ENCODE data around the gene MXRA5.

Gene MXRA5

GRCh38 chrX:3271183-3271833 lies 75.1 kb downstream of the MXRA5 start:
- TF ChIP-seq REST (IDR thresholded peaks at IDR 0.05; ENCODE audit: low read depth) (no peak), RAD21 (IDR thresholded peaks at IDR 0.05; ENCODE audit: low read depth) (no peak), CEBPB (IDR thresholded peaks at IDR 0.05) (no peak), YY1 (IDR thresholded peaks at IDR 0.05; ENCODE audit: low read depth) (no peak), EP300 (IDR thresholded peaks at IDR 0.05; ENCODE audit: borderline replicate concordance) (no peak), USF1 (IDR thresholded peaks at IDR 0.05) (no peak), MAX (IDR thresholded peaks at IDR 0.05) (no peak), NFIC (IDR thresholded peaks at IDR 0.05) (no peak), FOXM1 (IDR thresholded peaks at IDR 0.05; ENCODE audit: borderline replicate concordance, low read depth) (no peak), ZBTB7A (IDR thresholded peaks at IDR 0.05; ENCODE audit: low read depth) (no peak), TEAD4 (IDR thresholded peaks at IDR 0.05) (no peak), TAF1 (IDR thresholded peaks at IDR 0.05; ENCODE audit: low read depth) (no peak), CREB1 (IDR thresholded peaks at IDR 0.05; ENCODE audit: low read depth) (no peak)

- TF ChIP-seq EP300 (IDR thresholded peaks at IDR 0.05; ENCODE audit: borderline replicate concordance) (no peak), TAF1 (IDR thresholded peaks at IDR 0.05; ENCODE audit: low read depth) (no peak), USF1 (IDR thresholded peaks at IDR 0.05) (no peak)
Observed at GRCh38 chrX:3268829-3269228, 77.6 kb downstream of the MXRA5 start.

- TF ChIP-seq CEBPB (IDR thresholded peaks at IDR 0.05): no peak
- no peak for TF ChIP-seq CREB1 (IDR thresholded peaks at IDR 0.05; ENCODE audit: low read depth)
- no peak for TF ChIP-seq RAD21 (IDR thresholded peaks at IDR 0.05; ENCODE audit: low read depth)
- TF ChIP-seq ZBTB7A (IDR thresholded peaks at IDR 0.05; ENCODE audit: low read depth): no peak
- TF ChIP-seq MAX (IDR thresholded peaks at IDR 0.05): no peak
- TF ChIP-seq TAF1 (IDR thresholded peaks at IDR 0.05; ENCODE audit: low read depth): no peak
- no peak for TF ChIP-seq TCF12 (IDR thresholded peaks at IDR 0.05; ENCODE audit: low read depth)
- TF ChIP-seq USF1 (IDR thresholded peaks at IDR 0.05): no peak
- TF ChIP-seq NFIC (IDR thresholded peaks at IDR 0.05): no peak
- TF ChIP-seq YY1 (IDR thresholded peaks at IDR 0.05; ENCODE audit: low read depth): no peak
- TF ChIP-seq REST (IDR thresholded peaks at IDR 0.05; ENCODE audit: low read depth): no peak
- no peak for TF ChIP-seq EGR1 (IDR thresholded peaks at IDR 0.05)
- no peak for TF ChIP-seq FOXM1 (IDR thresholded peaks at IDR 0.05; ENCODE audit: borderline replicate concordance, low read depth)
Observed at GRCh38 chrX:3263681-3264126, 82.7 kb downstream of the MXRA5 start.

GRCh38 chrX:3262901-3263300 lies 83.6 kb downstream of the MXRA5 start:
- no peak for TF ChIP-seq NFIC (IDR thresholded peaks at IDR 0.05)
- TF ChIP-seq TEAD4 (IDR thresholded peaks at IDR 0.05): no peak
- TF ChIP-seq YY1 (IDR thresholded peaks at IDR 0.05; ENCODE audit: low read depth): no peak
- TF ChIP-seq MAX (IDR thresholded peaks at IDR 0.05): no peak
- TF ChIP-seq CREB1 (IDR thresholded peaks at IDR 0.05; ENCODE audit: low read depth): no peak
- TF ChIP-seq TAF1 (IDR thresholded peaks at IDR 0.05; ENCODE audit: low read depth): no peak
- no peak for TF ChIP-seq FOXM1 (IDR thresholded peaks at IDR 0.05; ENCODE audit: borderline replicate concordance, low read depth)
